GM06990 (cell line): ENCODE data around the gene TAAR5.
"Not testable (repeated sequence)": the region's sequence is repeated elsewhere in the genome, so short reads cannot be mapped to it uniquely, and the experiment has no call there.

Source experiments
- DNase-seq: peaks from one replicate; pipeline ENCODE4 v3.0.0-alpha.2; 2011; ENCODE audit not compliant: insufficient read length; ENCODE audit errors: extremely low read depth
- H3K27me3 ChIP-seq: replicated peaks from 2 replicates; pipeline ENCODE4 v1.6.0; 2011; ENCODE audit warnings: low read length; ENCODE audit not compliant: control insufficient read depth, insufficient read depth
- H3K36me3 ChIP-seq: 2 replicates; pipeline ENCODE4 v1.5.1; 2011; ENCODE audit warnings: low read length; ENCODE audit not compliant: control insufficient read depth, insufficient read depth
- H3K4me3 ChIP-seq: replicated peaks from 2 replicates; pipeline ENCODE4 v1.5.1; 2011; ENCODE audit warnings: low read depth, mild to moderate bottlenecking, control low read depth, low read length
- TF ChIP-seq, protein P1 (sequence below): IDR thresholded peaks from 2 replicates; pipeline ENCODE4 v1.5.1; 2011; ENCODE audit warnings: low read length, control low read depth, mild to moderate bottlenecking, inconsistent platforms; ENCODE audit not compliant: insufficient read depth, poor library complexity, severe bottlenecking

Gene TAAR5

DNA sequence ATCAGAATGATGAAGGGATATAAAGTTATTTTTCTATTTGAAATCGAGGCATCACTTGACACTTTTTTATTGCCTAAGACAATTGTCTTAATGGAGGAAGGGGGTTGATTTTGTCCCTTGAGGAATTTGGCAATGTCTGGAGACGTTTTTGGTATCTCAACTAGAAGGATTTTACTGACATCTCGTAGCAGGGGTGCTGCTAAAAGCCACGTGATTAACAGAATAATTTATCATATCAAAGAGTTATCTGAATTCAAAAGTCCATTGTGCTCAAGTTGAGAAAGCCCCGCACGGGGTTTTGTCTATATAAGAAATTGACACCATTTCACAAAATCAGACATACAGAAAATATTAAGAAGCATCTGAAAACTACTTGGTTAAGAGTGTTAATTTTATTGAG, 20.9 kb downstream of the TAAR5 start:
- DNase-seq, result no peak
- no peak overlapping the region for H3K4me3 ChIP-seq
- TF ChIP-seq, protein P1, sequence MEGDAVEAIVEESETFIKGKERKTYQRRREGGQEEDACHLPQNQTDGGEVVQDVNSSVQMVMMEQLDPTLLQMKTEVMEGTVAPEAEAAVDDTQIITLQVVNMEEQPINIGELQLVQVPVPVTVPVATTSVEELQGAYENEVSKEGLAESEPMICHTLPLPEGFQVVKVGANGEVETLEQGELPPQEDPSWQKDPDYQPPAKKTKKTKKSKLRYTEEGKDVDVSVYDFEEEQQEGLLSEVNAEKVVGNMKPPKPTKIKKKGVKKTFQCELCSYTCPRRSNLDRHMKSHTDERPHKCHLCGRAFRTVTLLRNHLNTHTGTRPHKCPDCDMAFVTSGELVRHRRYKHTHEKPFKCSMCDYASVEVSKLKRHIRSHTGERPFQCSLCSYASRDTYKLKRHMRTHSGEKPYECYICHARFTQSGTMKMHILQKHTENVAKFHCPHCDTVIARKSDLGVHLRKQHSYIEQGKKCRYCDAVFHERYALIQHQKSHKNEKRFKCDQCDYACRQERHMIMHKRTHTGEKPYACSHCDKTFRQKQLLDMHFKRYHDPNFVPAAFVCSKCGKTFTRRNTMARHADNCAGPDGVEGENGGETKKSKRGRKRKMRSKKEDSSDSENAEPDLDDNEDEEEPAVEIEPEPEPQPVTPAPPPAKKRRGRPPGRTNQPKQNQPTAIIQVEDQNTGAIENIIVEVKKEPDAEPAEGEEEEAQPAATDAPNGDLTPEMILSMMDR, result no peak
- H3K36me3 ChIP-seq, result no peaks in the 10 kb centered on the region
- H3K27me3 ChIP-seq, result no peaks in the 10 kb centered on the region; the same call in 1 of the 2 replicates

DNA sequence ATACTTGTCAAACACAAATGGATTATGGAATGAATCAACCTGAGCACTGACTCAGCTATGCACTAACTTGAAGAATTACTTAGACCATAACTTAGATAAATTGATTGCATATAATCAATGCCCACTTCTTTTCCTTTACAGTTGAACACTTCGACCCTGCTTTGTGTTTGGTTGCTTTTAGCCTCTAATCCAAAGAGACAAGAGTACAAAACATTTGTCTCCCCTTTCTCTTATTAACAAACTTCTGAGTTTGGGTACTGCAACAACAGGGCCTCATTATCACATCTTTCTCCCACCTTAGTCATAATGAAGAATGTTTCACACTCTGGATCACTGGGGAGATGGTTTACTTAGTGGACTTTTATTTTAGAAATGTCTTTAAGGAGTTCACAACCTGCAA, 22.0 kb downstream of the TAAR5 start:
- H3K27me3 ChIP-seq, result peaks cover 2% of the 10 kb centered on the region
- TF ChIP-seq, protein P1, result no peak
- H3K4me3 ChIP-seq, result no peak overlapping the region
- no peaks in the 10 kb centered on the region for H3K36me3 ChIP-seq
- no peak for DNase-seq

DNA sequence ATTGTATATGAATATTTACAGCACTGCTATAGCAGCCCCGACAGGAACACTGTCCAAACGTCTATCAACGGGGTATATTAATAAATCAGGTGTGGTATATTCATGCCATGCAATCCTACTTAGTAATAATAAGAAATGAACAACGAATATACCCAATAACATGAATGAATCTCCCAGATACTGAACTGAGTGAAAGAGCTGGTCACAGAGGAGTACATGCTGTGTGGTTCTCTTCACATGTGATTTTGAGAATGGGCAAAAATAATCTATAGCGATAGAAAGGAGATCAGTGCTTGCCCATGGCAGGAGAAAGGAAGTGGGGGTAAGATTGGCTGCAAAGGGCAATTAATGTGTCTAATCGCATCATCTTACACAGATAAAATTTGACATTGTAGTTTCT, 23.1 kb downstream of the TAAR5 start:
- TF ChIP-seq, protein P1, result no peak
- H3K36me3 ChIP-seq, result no peaks in the 10 kb centered on the region
- no peak for DNase-seq
- H3K27me3 ChIP-seq, result peaks cover 2% of the 10 kb centered on the region
- no peak overlapping the region for H3K4me3 ChIP-seq

DNA sequence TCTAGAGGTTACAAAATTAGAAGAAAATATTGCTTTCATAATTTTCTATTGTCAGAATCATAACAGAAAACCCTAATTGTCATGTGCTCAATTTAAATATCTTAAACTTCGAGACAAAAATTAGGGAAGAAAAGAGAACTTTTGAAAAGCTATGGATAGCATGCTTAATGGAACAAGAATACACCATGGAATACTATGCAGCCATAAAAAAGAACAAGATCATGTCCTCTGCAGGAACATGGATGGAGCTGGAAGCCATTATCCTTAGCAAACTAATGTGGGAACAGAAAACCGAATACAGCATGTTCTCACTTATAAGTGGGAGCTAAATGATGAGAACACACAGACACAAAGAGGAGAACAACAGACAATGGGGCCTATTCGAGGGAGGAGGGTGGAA, 29.5 kb downstream of the TAAR5 start:
- not testable (repeated sequence) for H3K36me3 ChIP-seq, DNase-seq, H3K4me3 ChIP-seq, H3K27me3 ChIP-seq

DNA sequence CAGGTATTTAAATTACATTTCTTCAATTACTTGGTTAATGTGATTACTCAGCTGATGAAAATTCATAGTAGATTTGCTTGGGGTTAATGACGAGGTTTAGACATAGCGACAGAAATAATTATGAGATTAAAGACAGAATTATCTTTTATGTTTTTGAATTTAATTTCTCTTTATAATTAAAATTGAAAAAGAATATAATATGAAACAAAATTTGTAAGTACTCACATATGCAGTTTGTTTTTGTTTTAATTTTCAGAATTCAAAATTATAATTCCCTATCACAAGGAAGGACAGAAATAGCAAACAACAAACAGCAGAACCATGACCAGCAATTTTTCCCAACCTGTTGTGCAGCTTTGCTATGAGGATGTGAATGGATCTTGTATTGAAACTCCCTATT, 37.2 kb downstream of the TAAR5 start, which contains the start of gene TAAR8:
TSS of gene TAAR8 (plus strand) at position 301 of the 400 bp plus-strand sequence. CDS start at position 322, 21 bp downstream.
- no peaks in the 10 kb centered on the region for H3K36me3 ChIP-seq
- TF ChIP-seq, protein P1, result no peak
- H3K27me3 ChIP-seq, result no peaks in the 10 kb centered on the region; the same call in none of the 2 replicates
- no peak for DNase-seq
- H3K4me3 ChIP-seq, result no peak within 1 kb of the TSS

DNA sequence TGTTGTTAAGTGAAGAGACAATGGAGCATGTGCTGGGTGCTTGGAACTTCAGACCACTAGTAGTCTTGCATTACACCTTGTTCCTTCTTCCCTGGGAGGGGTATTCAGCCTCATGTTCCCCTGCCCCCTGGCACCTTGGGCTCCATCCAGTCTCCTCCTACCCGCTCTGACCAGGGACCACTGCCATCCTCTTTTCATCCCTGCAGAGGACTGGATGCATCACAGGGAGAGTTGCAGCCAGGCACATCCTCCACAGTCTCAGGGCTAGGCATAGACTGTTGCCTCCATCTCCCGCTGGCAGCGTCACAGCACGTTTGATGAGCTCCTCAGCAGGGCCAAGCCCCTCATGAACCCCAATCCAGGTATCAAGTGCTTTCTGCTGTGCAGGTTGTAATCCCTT, 38.3 kb downstream of the TAAR5 start:
- Histone ChIP-seq H3K36me3 (no peaks in the 10 kb centered on the region), H3K4me3 (no peak overlapping the region), H3K27me3 (no peaks in the 10 kb centered on the region; the same call in none of the 2 replicates)
- no peak for DNase-seq
- TF ChIP-seq, protein P1, result no peak
